ENCODE results near the gene AHNAK2.

AHNAK2 gene

GRCh38 chr14:105012171-105012985 is 34.2 kb upstream of the AHNAK2 start:
- DNase-seq = no peak
- ATAC-seq = no peak

- no peak for DNase-seq
- ATAC-seq = no peak
Observed at GRCh38 chr14:105011312-105011990, 33.3 kb upstream of the AHNAK2 start.

GRCh38 chr14:105010891-105011291 is 32.7 kb upstream of the AHNAK2 start:
- ATAC-seq (no peak), DNase-seq (no peak)

GRCh38 chr14:105010106-105010505 is 31.9 kb upstream of the AHNAK2 start:
- no peak for ATAC-seq
- DNase-seq = no peak

GRCh38 chr14:105007593-105008264 is 29.6 kb upstream of the AHNAK2 start:
- DNase-seq = no peak
- ATAC-seq = no peak

GRCh38 chr14:105006831-105007592 is 28.8 kb upstream of the AHNAK2 start:
- no peak for ATAC-seq
- DNase-seq = no peak

GRCh38 chr14:105005929-105006830 is 28.0 kb upstream of the AHNAK2 start:
- DNase-seq = no peak
- ATAC-seq = peak; percentile 12

- ATAC-seq = peak; percentile 10
- no peak for DNase-seq
Observed at GRCh38 chr14:105005329-105005928, 27.3 kb upstream of the AHNAK2 start.

GRCh38 chr14:104999361-104999760 is 21.2 kb upstream of the AHNAK2 start:
- no peak for DNase-seq
- no peak for ATAC-seq

- DNase-seq = no peak
- ATAC-seq = no peak
Observed at GRCh38 chr14:104998801-104999200, 20.6 kb upstream of the AHNAK2 start.

GRCh38 chr14:104996483-104996882 is 18.3 kb upstream of the AHNAK2 start:
- ATAC-seq = no peak
- DNase-seq = no peak

GRCh38 chr14:104996032-104996431 is 17.9 kb upstream of the AHNAK2 start:
- DNase-seq (no peak), ATAC-seq (no peak)

GRCh38 chr14:104994978-104995377 is 16.8 kb upstream of the AHNAK2 start:
- no peak for ATAC-seq
- no peak for DNase-seq

GRCh38 chr14:104993808-104994591 is 15.8 kb upstream of the AHNAK2 start:
- ATAC-seq (no peak), DNase-seq (no peak)

- no peak for ATAC-seq
- no peak for DNase-seq
Observed at GRCh38 chr14:104993306-104993705, 15.1 kb upstream of the AHNAK2 start.

GRCh38 chr14:104992501-104992900 is 14.3 kb upstream of the AHNAK2 start:
- ATAC-seq = no peak
- no peak for DNase-seq

GRCh38 chr14:104991896-104992230 is 13.7 kb upstream of the AHNAK2 start:
- DNase-seq (no peak), ATAC-seq (no peak)

- DNase-seq = no peak
- no peak for ATAC-seq
Observed at GRCh38 chr14:104989951-104990303, 11.8 kb upstream of the AHNAK2 start.

GRCh38 chr14:104989236-104989950 is 11.2 kb upstream of the AHNAK2 start:
- DNase-seq (no peak), ATAC-seq (no peak)
